Urinary bladder (tissue), 4 donors: Measurements from ENCODE around the gene SLC25A41. TPM values are rescaled to one million over a fixed set of nuclear protein-coding genes. Genes with fewer than 3 reads are reported as not detected.

Experiments used
- DNase-seq: peaks from one replicate; pipeline ENCODE4 v3.0.0-alpha.2; 2015; ENCODE audit errors: extremely low spot score
- H3K27ac ChIP-seq: one replicate; pipeline ENCODE4 v1.5.1; 2013; ENCODE audit warnings: low read depth, mild to moderate bottlenecking, moderate library complexity
- H3K36me3 ChIP-seq: one replicate; pipeline ENCODE4 v1.6.1; 2013; ENCODE audit warnings: mild to moderate bottlenecking, moderate library complexity; ENCODE audit not compliant: insufficient read depth
- H3K4me1 ChIP-seq: one replicate; pipeline ENCODE4 v1.6.1; 2013; ENCODE audit warnings: mild to moderate bottlenecking, moderate library complexity; ENCODE audit not compliant: insufficient read depth
- H3K4me3 ChIP-seq: one replicate; pipeline ENCODE4 v1.5.1; 2013; ENCODE audit warnings: low read depth, low read length
- WGBS: extraction: QIAGEN DNeasy Blood & Tissue Kit; methylation state at CpG from one replicate; pipeline ENCODE4 v1.1.7; 2013; 5-methylcytosine and 5-hydroxymethylcytosine counted together
- polyA plus RNA-seq: library from polyadenylated mRNA; stranded (reverse); fragments of 200-250 nt; gene quantifications from one replicate; pipeline ENCODE4 v1.2.3, GENCODE V29; 2013
- total RNA-seq: library from RNA; depleted of rRNA; stranded (reverse); fragments of >200 nt; gene quantifications from one replicate; pipeline ENCODE4 v1.2.3, GENCODE V29; 2014
- donor health status: healthy with polysubstance abuse.
- donor health status: healthy.

The SLC25A41 gene
- total and polyA plus RNA-seq, 2 donors: 1.0 TPM; not detected in 1

GRCh38 chr19:6470173-6470572 lies 36.6 kb upstream of the SLC25A41 start:
- Histone ChIP-seq H3K4me3 (no peak overlapping the region), H3K4me1 (no peaks in the 10 kb centered on the region), H3K36me3 (no peaks in the 10 kb centered on the region), H3K27ac (no peak overlapping the region)
- no peak for DNase-seq
- 72% methylated on average over 8 of the region's 8 CpGs for WGBS

- DNase-seq: no peak
- Histone ChIP-seq H3K4me3 (no peak overlapping the region), H3K4me1 (no peaks in the 10 kb centered on the region), H3K27ac (no peak overlapping the region), H3K36me3 (no peaks in the 10 kb centered on the region)
- 72% methylated on average over 8 of the region's 8 CpGs for WGBS
These were observed 33.8 kb upstream of the SLC25A41 start for GRCh38 chr19:6467384-6467783.

GRCh38 chr19:6466526-6467248 lies 33.1 kb upstream of the SLC25A41 start:
- H3K36me3 ChIP-seq: no peaks in the 10 kb centered on the region
- WGBS: 84% methylated on average over 21 of the region's 21 CpGs

GRCh38 chr19:6465663-6466062 lies 32.1 kb upstream of the SLC25A41 start:
- DNase-seq: no peak
- Histone ChIP-seq H3K36me3 (no peaks in the 10 kb centered on the region), H3K4me3 (no peak overlapping the region), H3K27ac (no peak overlapping the region), H3K4me1 (no peaks in the 10 kb centered on the region)
- WGBS: 94% methylated on average over 8 of the region's 8 CpGs

More at GRCh38 chr19:6466526-6467248, 33.1 kb upstream of the SLC25A41 start:
- no peak overlapping the region for H3K4me3 ChIP-seq
- H3K27ac ChIP-seq: no peak overlapping the region
- no peak for DNase-seq
- H3K4me1 ChIP-seq: no peaks in the 10 kb centered on the region

GRCh38 chr19:6465006-6465405 lies 31.4 kb upstream of the SLC25A41 start:
- no peak overlapping the region for H3K4me3 ChIP-seq
- no peaks in the 10 kb centered on the region for H3K36me3 ChIP-seq
- no peak overlapping the region for H3K27ac ChIP-seq
- H3K4me1 ChIP-seq: no peaks in the 10 kb centered on the region
- WGBS: 42% methylated on average over 9 of the region's 9 CpGs
- no peak for DNase-seq

GRCh38 chr19:6464070-6464873 lies 30.7 kb upstream of the SLC25A41 start, which contains the start of gene CRB3:
TSS of gene CRB3 (plus strand) at chr19:6464271. CDS start at chr19:6464702, 431 bp downstream.
- Histone ChIP-seq H3K4me3 (peak within 1 kb of the TSS; percentile 36), H3K27ac (peak within 1 kb of the TSS; percentile 12), H3K4me1 (no peaks in the 10 kb centered on the region), H3K36me3 (no peaks in the 10 kb centered on the region)
- DNase-seq: peak; percentile 58
- 4% methylated on average over 65 of the region's 65 CpGs for WGBS

- H3K4me1 ChIP-seq: no peaks in the 10 kb centered on the region
- DNase-seq: peak; percentile 95
These were observed 26.7 kb upstream of the SLC25A41 start for GRCh38 chr19:6460099-6460884.

GRCh38 chr19:6459262-6460098 lies 25.9 kb upstream of the SLC25A41 start, which contains the start of gene SLC25A23:
TSS of gene SLC25A23 (minus strand) at chr19:6459792. CDS start at chr19:6459628, 164 bp downstream.
- H3K4me1 ChIP-seq: no peaks in the 10 kb centered on the region
- no peaks in the 10 kb centered on the region for H3K36me3 ChIP-seq
- peak within 1 kb of the TSS; percentile 25 for H3K27ac ChIP-seq
- peak; percentile 35 for DNase-seq
- H3K4me3 ChIP-seq: peak within 1 kb of the TSS; percentile 87
- under 1% methylated on average over 61 of the region's 70 CpGs for WGBS

More at GRCh38 chr19:6460099-6460884, 26.7 kb upstream of the SLC25A41 start:
- Histone ChIP-seq H3K27ac (peak overlapping the region; percentile 25), H3K36me3 (no peaks in the 10 kb centered on the region), H3K4me3 (peak overlapping the region; percentile 87)
- WGBS: under 1% methylated on average over 57 of the region's 57 CpGs

GRCh38 chr19:6458695-6459261 lies 25.2 kb upstream of the SLC25A41 start:
- 34% methylated on average over 16 of the region's 16 CpGs for WGBS
- DNase-seq: no peak
- no peaks in the 10 kb centered on the region for H3K4me1 ChIP-seq
- no peaks in the 10 kb centered on the region for H3K36me3 ChIP-seq
- peak overlapping the region; percentile 87 for H3K4me3 ChIP-seq
- peak overlapping the region; percentile 7 for H3K27ac ChIP-seq

- no peak for DNase-seq
- Histone ChIP-seq H3K36me3 (no peaks in the 10 kb centered on the region), H3K4me1 (no peaks in the 10 kb centered on the region), H3K27ac (no peak overlapping the region), H3K4me3 (no peak overlapping the region)
- 82% methylated on average over 17 of the region's 17 CpGs for WGBS
These were observed 24.6 kb upstream of the SLC25A41 start for GRCh38 chr19:6457958-6458694.

GRCh38 chr19:6455924-6456323 lies 22.4 kb upstream of the SLC25A41 start:
- 88% methylated on average over 15 of the region's 15 CpGs for WGBS
- Histone ChIP-seq H3K4me3 (no peak overlapping the region), H3K27ac (no peak overlapping the region), H3K36me3 (no peaks in the 10 kb centered on the region), H3K4me1 (no peaks in the 10 kb centered on the region)
- DNase-seq: no peak
